Erythroblast (primary cell): ENCODE results near the gene CHMP4B.

Source experiments
- DNase-seq, 2 experiments: peaks; one replicate each; lab custom pipeline; 2025; lab: John Stamatoyannopoulos, UW
- GATA1 ChIP-seq: IDR thresholded peaks from 2 replicates; pipeline ENCODE4 v1.6.1; 2011; ENCODE audit warnings: low read depth, mild to moderate bottlenecking, control low read depth, low read length, moderate library complexity
- POLR2A ChIP-seq: IDR thresholded peaks from 2 replicates; pipeline ENCODE4 v1.6.1; 2011; ENCODE audit warnings: mild to moderate bottlenecking, low read length

Gene CHMP4B

DNA sequence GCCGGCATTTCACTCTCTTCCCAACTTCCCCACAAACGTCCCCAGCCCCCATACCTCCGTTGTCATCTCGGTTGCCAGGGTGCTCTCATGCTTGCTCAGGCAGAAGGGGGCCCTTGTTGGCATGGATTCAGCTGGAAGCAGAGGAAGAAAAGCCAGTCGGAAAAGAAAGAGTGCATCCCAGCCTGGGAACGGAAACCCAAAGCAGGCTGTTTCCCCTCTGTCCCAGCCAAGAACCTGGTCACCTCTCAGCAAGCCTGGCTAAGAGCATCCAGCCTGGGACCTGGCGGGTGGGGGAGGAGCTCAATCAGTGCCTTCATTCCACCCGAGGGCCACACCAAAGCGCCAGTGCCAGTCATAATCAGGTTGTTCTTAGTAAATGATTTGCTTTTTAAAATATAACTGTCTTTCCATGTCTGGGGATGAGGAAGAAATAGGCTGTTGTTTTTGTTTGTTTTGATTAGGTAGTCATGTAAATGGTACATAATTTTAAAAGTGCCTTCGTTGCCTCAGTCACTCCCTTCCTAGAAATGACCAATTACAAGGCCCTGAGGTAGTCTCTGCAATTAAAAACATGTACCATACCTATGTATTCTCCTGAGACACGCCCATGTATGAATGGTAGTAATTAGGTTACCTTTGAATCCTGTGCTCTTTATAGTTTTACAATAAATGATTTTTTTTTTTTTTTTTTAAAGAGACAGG lies 21.1 kb downstream of the CHMP4B start:
- no peak for DNase-seq
- no peak for TF ChIP-seq GATA1
- no peak for TF ChIP-seq POLR2A

GRCh38 chr20:33833333-33833732 lies 22.2 kb downstream of the CHMP4B start:
- TF ChIP-seq POLR2A = no peak
- TF ChIP-seq GATA1 = no peak

GRCh38 chr20:33835615-33836172 lies 24.5 kb downstream of the CHMP4B start:
- TF ChIP-seq GATA1 (no peak), POLR2A (no peak)
- no peak for DNase-seq

More at GRCh38 chr20:33833333-33833732, 22.2 kb downstream of the CHMP4B start:
- no peak for DNase-seq

DNA sequence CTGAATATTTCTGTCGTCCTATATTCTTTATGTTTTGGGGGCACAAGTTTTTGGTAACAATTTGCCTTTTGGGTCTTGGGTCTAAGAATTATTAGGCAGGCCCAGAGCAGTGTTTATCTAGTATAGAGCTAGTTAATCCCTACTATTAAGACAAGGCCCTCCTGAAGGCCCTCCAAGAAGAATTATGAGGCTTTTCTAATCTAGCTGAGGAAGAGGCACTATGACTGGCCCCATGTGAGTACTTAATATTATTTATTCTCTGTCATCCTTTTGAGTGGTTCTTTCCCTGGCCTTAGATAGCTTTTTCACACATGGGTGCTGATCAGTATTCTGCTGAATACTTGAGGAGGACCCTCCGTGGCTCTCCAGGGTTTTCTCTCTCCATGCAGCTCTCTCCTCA lies 25.1 kb downstream of the CHMP4B start:
- DNase-seq = no peak
- TF ChIP-seq GATA1 (no peak), POLR2A (no peak)

DNA sequence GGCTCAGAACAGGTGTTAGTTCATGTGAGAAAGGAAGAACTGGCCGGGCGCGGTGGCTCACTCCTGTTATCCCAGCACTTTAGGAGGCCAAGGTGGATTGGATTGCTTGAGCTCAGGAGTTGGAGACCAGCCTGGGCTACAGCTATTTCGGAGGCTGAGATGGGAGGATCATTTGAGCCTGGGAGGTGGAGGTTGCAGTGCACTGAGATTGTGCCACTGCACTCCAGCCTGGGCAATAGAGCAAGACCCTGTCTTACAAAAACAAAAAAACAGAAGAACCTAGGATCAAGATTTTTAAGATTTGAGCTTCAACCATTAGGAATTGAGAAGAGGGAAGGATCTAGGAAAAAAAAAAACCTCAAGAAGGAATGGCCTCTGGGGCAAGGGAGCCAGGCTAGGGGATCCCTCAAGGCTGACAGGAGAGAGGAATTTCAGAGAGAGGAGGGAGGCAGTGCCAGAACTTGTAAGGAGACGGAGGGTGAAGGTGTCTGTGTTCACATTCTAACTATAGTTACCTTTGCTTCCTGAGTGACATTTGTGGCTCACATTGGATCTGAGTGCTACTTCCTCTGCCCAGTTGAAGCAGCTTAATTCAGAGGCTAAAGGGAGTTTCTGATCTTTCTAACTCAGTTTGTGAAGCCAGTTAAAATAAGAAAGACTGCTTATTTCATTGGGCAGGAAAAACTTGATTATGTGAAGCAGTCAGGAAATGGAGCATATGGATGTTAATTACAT lies 26.1 kb downstream of the CHMP4B start:
- no peak for DNase-seq
- TF ChIP-seq POLR2A = no peak
- TF ChIP-seq GATA1 = no peak

GRCh38 chr20:33838035-33838864 lies 27.1 kb downstream of the CHMP4B start:
- TF ChIP-seq POLR2A (no peak), GATA1 (no peak)
- no peak for DNase-seq

- DNase-seq = peak; percentile 80 to 89
These were observed 28.4 kb downstream of the CHMP4B start for GRCh38 chr20:33839591-33839990.

GRCh38 chr20:33840160-33840559 lies 29.0 kb downstream of the CHMP4B start:
- no peak for TF ChIP-seq POLR2A
- TF ChIP-seq GATA1 = no peak
- no peak for DNase-seq

More at GRCh38 chr20:33839591-33839990, 28.4 kb downstream of the CHMP4B start:
- no peak for TF ChIP-seq POLR2A

GRCh38 chr20:33840759-33841435 lies 29.7 kb downstream of the CHMP4B start:
- no peak for DNase-seq
- TF ChIP-seq GATA1 (no peak), POLR2A (no peak)

DNA sequence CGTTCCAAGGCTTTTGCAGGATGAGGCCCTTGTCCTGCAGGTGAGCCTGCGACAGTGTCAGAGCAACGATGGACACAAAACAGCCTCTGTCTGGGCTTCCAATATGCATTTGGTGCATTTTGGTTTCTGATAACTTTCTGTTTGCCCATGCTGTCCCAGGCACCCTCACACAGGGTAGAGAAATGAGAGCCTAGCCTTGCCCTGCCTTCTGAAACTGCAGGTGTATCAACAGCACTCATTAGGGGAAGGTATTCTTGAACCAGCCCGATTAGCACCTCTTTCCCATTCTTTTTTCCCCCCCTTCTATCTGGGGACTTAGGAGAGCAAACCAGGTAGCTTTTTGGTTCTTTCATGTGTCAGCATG lies 30.3 kb downstream of the CHMP4B start:
- no peak for DNase-seq
- TF ChIP-seq POLR2A = no peak
- TF ChIP-seq GATA1 = no peak

- no peak for DNase-seq
- TF ChIP-seq POLR2A (no peak), GATA1 (no peak)
These were observed 31.2 kb downstream of the CHMP4B start for GRCh38 chr20:33842346-33842745.

GRCh38 chr20:33843050-33843449 lies 31.9 kb downstream of the CHMP4B start:
- TF ChIP-seq GATA1 = no peak
- TF ChIP-seq POLR2A = no peak
- no peak for DNase-seq

- no peak for DNase-seq
- TF ChIP-seq GATA1 (no peak), POLR2A (no peak)
These were observed 32.7 kb downstream of the CHMP4B start for GRCh38 chr20:33843854-33844253.
